Memory B cell (primary cell): ENCODE measurements around the gene ATP4B.
A peak's percentile ranks its signal among the peaks of the same experiment; 100 is the strongest.

Source experiments
- ATAC-seq: fragments of 150-1000 bp; cut with Tn5 transposase; 2 replicates; pipeline ENCODE4 v1.10.0; 2021; ENCODE audit warnings: low read depth, mild to moderate bottlenecking, moderate library complexity
- DNase-seq, 2 donors: peaks; one replicate each; pipeline ENCODE4 v3.0.0; 2022; ENCODE audit warnings: low spot score in 2 of 2
- H3K27ac Mint-ChIP-seq: one replicate; pipeline ENCODE4 v1.8.0; 2022; ENCODE audit warnings: mild to moderate bottlenecking, moderate library complexity, mixed read lengths
- H3K27me3 Mint-ChIP-seq: one replicate; pipeline ENCODE4 v1.8.0; 2022; ENCODE audit warnings: mixed read lengths
- H3K36me3 Mint-ChIP-seq: one replicate; pipeline ENCODE4 v1.8.0; 2022; ENCODE audit warnings: mild to moderate bottlenecking, mixed read lengths
- H3K4me1 Mint-ChIP-seq: one replicate; pipeline ENCODE4 v1.8.0; 2022; ENCODE audit warnings: mixed read lengths
- H3K4me3 Mint-ChIP-seq: one replicate; pipeline ENCODE4 v1.8.0; 2022; ENCODE audit warnings: mild to moderate bottlenecking, moderate library complexity, mixed read lengths
- H3K9me3 Mint-ChIP-seq: one replicate; pipeline ENCODE4 v1.8.0; 2022; ENCODE audit warnings: mixed read lengths

ATP4B gene

DNA sequence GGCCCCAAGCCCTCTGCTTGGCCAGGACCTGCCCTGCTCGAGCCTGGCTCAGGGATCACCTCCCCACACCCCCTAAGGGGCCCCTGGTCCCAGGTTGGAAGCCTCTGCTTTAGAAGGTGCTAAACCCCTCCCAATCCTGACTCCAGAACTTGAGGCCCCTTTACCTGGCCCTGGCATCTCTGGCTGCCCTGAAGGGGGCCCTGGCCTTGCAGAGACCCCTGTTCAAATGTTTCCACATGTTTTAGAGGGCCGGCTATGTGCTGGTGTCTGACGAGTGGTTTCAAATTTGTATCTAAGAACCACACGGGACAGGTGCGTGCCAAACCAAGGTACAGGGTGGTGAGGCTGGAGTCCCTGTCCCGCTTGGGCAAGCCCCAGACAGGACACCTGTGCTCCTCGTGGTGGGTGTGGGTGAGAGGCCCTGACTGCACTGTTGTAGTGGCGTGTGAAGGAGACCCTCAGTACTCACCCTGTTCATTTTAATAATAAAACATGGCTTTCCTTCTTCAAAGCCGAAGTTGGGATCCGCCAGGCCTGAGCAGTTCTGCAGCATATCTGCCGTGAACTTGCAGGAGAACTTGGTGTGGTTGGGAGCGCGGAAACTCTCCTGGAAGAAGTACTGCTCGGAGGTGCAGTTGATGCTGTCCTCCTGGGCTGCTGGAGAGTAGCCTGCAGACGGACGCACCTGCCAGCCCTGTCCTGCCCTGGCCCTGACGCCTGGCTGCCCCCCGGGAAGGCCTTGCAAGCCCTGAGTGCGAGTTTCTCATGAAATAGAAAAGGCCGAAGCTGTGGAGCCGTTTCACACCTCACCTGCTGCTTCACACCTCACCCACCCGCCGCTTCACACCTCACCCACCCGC lies 5.4 kb downstream of the ATP4B start:
- DNase-seq (no peak), ATAC-seq (no peak)
- Mint-ChIP-seq H3K4me3 (no peak overlapping the region), H3K4me1 (peaks cover 4% of the 10 kb centered on the region), H3K9me3 (no peaks in the 10 kb centered on the region), H3K27me3 (no peaks in the 10 kb centered on the region), H3K27ac (no peak overlapping the region), H3K36me3 (no peaks in the 10 kb centered on the region)

- ATAC-seq = no peak
- DNase-seq = no peak
- H3K27me3 Mint-ChIP-seq = no peaks in the 10 kb centered on the region
- no peak overlapping the region for H3K4me3 Mint-ChIP-seq
- H3K4me1 Mint-ChIP-seq = peaks cover 4% of the 10 kb centered on the region
- no peaks in the 10 kb centered on the region for H3K9me3 Mint-ChIP-seq
- no peaks in the 10 kb centered on the region for H3K36me3 Mint-ChIP-seq
- H3K27ac Mint-ChIP-seq = no peak overlapping the region
These were observed 6.2 kb downstream of the ATP4B start for GRCh38 chr13:113651511-113652403.

DNA sequence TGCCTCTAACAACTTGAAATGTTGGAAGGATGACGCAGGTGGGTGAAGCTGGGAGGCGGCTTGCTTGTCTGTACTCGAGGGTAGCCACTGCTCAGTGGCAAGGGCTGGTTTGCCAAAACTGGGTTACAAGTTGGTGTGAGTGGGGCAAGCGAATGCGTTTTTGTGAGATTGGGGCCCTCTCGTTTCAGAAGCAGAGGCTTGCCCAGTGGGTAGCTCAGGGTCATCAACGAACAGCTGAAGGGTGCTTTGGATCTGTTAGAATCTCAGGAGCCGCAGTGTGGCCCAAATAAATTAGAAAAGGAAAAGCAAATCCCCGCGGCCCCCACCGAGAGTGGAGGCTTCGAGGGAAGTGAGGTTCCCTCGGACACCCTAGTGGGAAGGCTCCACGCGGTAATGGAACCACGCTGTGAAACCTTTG lies 7.3 kb downstream of the ATP4B start:
- H3K9me3 Mint-ChIP-seq = no peaks in the 10 kb centered on the region
- ATAC-seq = no peak
- H3K27ac Mint-ChIP-seq = no peak overlapping the region
- peaks cover 4% of the 10 kb centered on the region for H3K4me1 Mint-ChIP-seq
- DNase-seq = no peak
- H3K27me3 Mint-ChIP-seq = no peaks in the 10 kb centered on the region
- no peak overlapping the region for H3K4me3 Mint-ChIP-seq
- no peaks in the 10 kb centered on the region for H3K36me3 Mint-ChIP-seq

DNA sequence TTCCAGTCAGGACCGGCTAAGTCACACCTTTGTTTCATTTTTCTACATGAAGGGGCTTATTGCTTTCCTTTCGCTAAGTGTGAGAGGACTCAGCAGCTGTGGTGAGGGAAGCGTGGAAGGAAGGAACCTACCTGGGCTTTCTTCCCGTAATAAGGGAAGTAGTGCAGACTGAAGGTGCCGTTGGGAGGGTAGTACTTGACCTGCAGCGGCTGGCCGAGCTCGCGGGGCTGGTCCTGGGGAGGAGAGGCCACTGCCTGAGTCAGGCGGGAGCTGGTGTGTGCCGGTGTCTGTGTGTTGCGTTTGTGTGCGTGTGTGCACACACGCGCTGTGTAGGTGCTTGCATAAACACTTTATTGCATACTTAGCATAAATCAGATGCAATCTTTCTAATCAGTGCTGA lies 7.7 kb downstream of the ATP4B start:
- DNase-seq = no peak
- H3K27ac Mint-ChIP-seq = no peak overlapping the region
- peaks cover 4% of the 10 kb centered on the region for H3K4me1 Mint-ChIP-seq
- no peaks in the 10 kb centered on the region for H3K9me3 Mint-ChIP-seq
- no peak for ATAC-seq
- H3K4me3 Mint-ChIP-seq = no peak overlapping the region
- H3K36me3 Mint-ChIP-seq = no peaks in the 10 kb centered on the region
- no peaks in the 10 kb centered on the region for H3K27me3 Mint-ChIP-seq

- Mint-ChIP-seq H3K36me3 (no peaks in the 10 kb centered on the region), H3K9me3 (no peaks in the 10 kb centered on the region), H3K4me1 (peaks cover 4% of the 10 kb centered on the region), H3K4me3 (no peak overlapping the region), H3K27ac (no peak overlapping the region), H3K27me3 (no peaks in the 10 kb centered on the region)
- DNase-seq (no peak), ATAC-seq (no peak)
These were observed 8.8 kb downstream of the ATP4B start for GRCh38 chr13:113649212-113649611.

- Mint-ChIP-seq H3K27me3 (no peaks in the 10 kb centered on the region), H3K9me3 (no peaks in the 10 kb centered on the region), H3K4me1 (peaks cover 8% of the 10 kb centered on the region), H3K36me3 (no peaks in the 10 kb centered on the region), H3K4me3 (no peak overlapping the region), H3K27ac (no peak overlapping the region)
- no peak for ATAC-seq
- no peak for DNase-seq
These were observed 9.8 kb downstream of the ATP4B start for GRCh38 chr13:113648216-113648610.

GRCh38 chr13:113647351-113648215 lies 10.4 kb downstream of the ATP4B start:
- Mint-ChIP-seq H3K4me1 (peaks cover 12% of the 10 kb centered on the region), H3K9me3 (no peaks in the 10 kb centered on the region), H3K36me3 (peaks cover under 1% of the 10 kb centered on the region), H3K27ac (no peak overlapping the region), H3K4me3 (no peak overlapping the region), H3K27me3 (no peaks in the 10 kb centered on the region)
- ATAC-seq = no peak
- no peak for DNase-seq

DNA sequence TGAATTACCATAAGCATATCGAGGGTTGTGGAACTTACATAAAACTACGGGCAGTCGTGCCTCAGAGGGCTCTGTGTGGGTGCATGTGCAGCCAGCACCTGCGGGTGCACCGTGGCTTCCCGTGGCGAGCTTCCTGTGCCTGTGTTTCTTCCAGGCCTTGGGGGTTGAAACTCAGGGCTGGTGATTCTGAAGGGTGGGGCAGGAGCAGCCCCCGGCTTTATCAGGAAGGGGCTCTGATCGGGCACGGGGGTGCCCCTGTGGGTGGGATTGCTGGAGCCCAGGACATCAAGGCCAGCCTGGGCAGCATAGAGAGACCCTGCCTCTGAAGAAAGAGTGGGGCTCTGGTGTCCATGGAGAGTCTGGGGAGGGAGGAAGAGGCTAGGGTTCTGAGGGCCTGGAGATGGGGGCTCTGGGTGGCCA lies 11.1 kb downstream of the ATP4B start:
- DNase-seq (no peak), ATAC-seq (no peak)
- no peak overlapping the region for H3K4me3 Mint-ChIP-seq
- H3K27me3 Mint-ChIP-seq = no peaks in the 10 kb centered on the region
- peaks cover 6% of the 10 kb centered on the region for H3K36me3 Mint-ChIP-seq
- H3K9me3 Mint-ChIP-seq = no peaks in the 10 kb centered on the region
- peaks cover 15% of the 10 kb centered on the region for H3K4me1 Mint-ChIP-seq
- H3K27ac Mint-ChIP-seq = no peak overlapping the region

DNA sequence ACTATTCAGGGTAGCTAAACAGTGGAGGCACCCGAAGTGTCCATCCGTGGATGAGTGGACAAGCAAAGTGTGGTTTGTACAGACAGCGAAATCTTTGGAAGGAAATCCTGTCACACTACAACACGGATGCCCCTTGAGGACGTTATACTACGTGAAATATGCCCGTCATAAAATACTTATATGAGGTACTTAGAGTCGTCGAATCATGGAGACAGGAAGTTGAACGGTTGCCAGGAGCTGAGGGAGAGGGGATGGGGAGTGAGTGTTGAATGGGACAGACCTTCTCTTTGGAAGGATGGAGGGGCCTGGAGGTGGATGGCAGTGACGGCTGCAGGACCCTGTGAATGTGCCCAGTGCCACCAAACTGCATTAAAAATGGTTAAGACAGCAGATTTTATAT lies 11.6 kb downstream of the ATP4B start:
- Mint-ChIP-seq H3K4me1 (peaks cover 15% of the 10 kb centered on the region), H3K27ac (no peak overlapping the region), H3K27me3 (no peaks in the 10 kb centered on the region), H3K4me3 (no peak overlapping the region), H3K9me3 (no peaks in the 10 kb centered on the region), H3K36me3 (peaks cover 10% of the 10 kb centered on the region)
- DNase-seq (no peak), ATAC-seq (no peak)

GRCh38 chr13:113645329-113645728 lies 12.7 kb downstream of the ATP4B start:
- ATAC-seq (no peak), DNase-seq (no peak)
- Mint-ChIP-seq H3K36me3 (peaks cover 16% of the 10 kb centered on the region), H3K4me1 (peaks cover 15% of the 10 kb centered on the region), H3K27ac (no peak overlapping the region), H3K27me3 (no peaks in the 10 kb centered on the region), H3K9me3 (no peaks in the 10 kb centered on the region), H3K4me3 (no peak overlapping the region)

GRCh38 chr13:113644800-113645199 lies 13.2 kb downstream of the ATP4B start:
- Mint-ChIP-seq H3K9me3 (no peaks in the 10 kb centered on the region), H3K27ac (no peak overlapping the region), H3K4me3 (no peak overlapping the region), H3K4me1 (peaks cover 10% of the 10 kb centered on the region), H3K27me3 (no peaks in the 10 kb centered on the region), H3K36me3 (peaks cover 21% of the 10 kb centered on the region)
- ATAC-seq (no peak), DNase-seq (no peak)

GRCh38 chr13:113643593-113643992 lies 14.4 kb downstream of the ATP4B start:
- Mint-ChIP-seq H3K36me3 (peaks cover 29% of the 10 kb centered on the region), H3K4me1 (peaks cover 10% of the 10 kb centered on the region), H3K27me3 (no peaks in the 10 kb centered on the region), H3K4me3 (peak overlapping the region; percentile 57), H3K27ac (no peak overlapping the region), H3K9me3 (no peaks in the 10 kb centered on the region)
- ATAC-seq = peak; percentile 63
- no peak for DNase-seq

- no peak overlapping the region for H3K27ac Mint-ChIP-seq
- peaks cover 10% of the 10 kb centered on the region for H3K4me1 Mint-ChIP-seq
- no peaks in the 10 kb centered on the region for H3K9me3 Mint-ChIP-seq
- no peak for DNase-seq
- no peak for ATAC-seq
- H3K4me3 Mint-ChIP-seq = no peak overlapping the region
- peaks cover 34% of the 10 kb centered on the region for H3K36me3 Mint-ChIP-seq
- no peaks in the 10 kb centered on the region for H3K27me3 Mint-ChIP-seq
These were observed 15.4 kb downstream of the ATP4B start for GRCh38 chr13:113642563-113642962.

DNA sequence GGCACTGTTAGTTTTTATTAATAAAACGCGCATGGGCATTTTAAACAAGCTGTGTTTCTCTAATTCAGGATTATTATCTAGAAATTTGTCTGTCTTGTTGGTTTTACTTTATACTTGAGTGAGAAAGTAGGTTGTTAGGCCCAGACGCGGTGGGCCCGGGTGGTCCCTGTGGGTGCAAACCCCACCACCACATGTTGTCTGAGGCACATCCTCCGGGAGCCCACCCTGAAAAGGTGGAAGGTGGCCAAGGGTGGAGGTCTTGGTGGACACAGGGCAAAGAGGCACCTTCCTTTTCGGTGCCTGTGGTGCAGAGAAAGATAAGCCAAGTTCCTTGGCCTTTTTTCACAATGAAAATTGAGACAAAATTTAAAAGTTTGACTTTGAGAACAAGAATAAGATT lies 16.6 kb downstream of the ATP4B start:
- ATAC-seq (no peak), DNase-seq (no peak)
- Mint-ChIP-seq H3K27ac (no peak overlapping the region), H3K4me1 (peaks cover 10% of the 10 kb centered on the region), H3K9me3 (no peaks in the 10 kb centered on the region), H3K36me3 (peaks cover 41% of the 10 kb centered on the region), H3K4me3 (no peak overlapping the region), H3K27me3 (no peaks in the 10 kb centered on the region)
